Subcutaneous adipose tissue (tissue), 4 donors: ENCODE measurements around the gene SEPSECS. TPM values are rescaled to one million over a fixed set of nuclear protein-coding genes. Genes with fewer than 3 reads are reported as not detected.

ENCODE experiments used
- CTCF ChIP-seq: fragments of 450-650 bp; IDR thresholded peaks from one replicate; pipeline ENCODE4 v1.5.1; 2016; ENCODE audit warnings: low read depth, mild to moderate bottlenecking, control low read depth, antibody characterized with exemption, moderate library complexity
- total RNA-seq, 4 donors: library from RNA; depleted of rRNA; stranded (reverse); fragments of >200 nt; gene quantifications; one replicate each; pipeline ENCODE4 v1.1.0, GENCODE V29; 2016

The SEPSECS gene
- total RNA-seq, 4 donors from 2014 or later, result 10.9 to 14.7 (median 11.7) TPM

- TF ChIP-seq CTCF, result no peak
Observed at GRCh38 chr4:25165916-25166315, 5.7 kb upstream of the SEPSECS start.

- no peak for TF ChIP-seq CTCF
Observed at GRCh38 chr4:25163196-25163595, 2.9 kb upstream of the SEPSECS start.

GRCh38 chr4:25162566-25162965 lies 2.3 kb upstream of the SEPSECS start:
- TF ChIP-seq CTCF, result no peak

- no peak for TF ChIP-seq CTCF
Observed at GRCh38 chr4:25161593-25161950, 1.3 kb upstream of the SEPSECS start.

- TF ChIP-seq CTCF, result no peak
Observed at GRCh38 chr4:25160714-25161592, 704 bp upstream of the SEPSECS start.

- TF ChIP-seq CTCF, result no peak
Observed at GRCh38 chr4:25158817-25159216, 1.4 kb downstream of the SEPSECS start.

GRCh38 chr4:25157081-25157480 lies 3.2 kb downstream of the SEPSECS start:
- TF ChIP-seq CTCF, result no peak
